ENCODE measurements around the gene EEIG1.
"Not testable (repeated sequence)": the region's sequence is repeated elsewhere in the genome, so short reads cannot be mapped to it uniquely, and the experiment has no call there.

The EEIG1 gene

DNA sequence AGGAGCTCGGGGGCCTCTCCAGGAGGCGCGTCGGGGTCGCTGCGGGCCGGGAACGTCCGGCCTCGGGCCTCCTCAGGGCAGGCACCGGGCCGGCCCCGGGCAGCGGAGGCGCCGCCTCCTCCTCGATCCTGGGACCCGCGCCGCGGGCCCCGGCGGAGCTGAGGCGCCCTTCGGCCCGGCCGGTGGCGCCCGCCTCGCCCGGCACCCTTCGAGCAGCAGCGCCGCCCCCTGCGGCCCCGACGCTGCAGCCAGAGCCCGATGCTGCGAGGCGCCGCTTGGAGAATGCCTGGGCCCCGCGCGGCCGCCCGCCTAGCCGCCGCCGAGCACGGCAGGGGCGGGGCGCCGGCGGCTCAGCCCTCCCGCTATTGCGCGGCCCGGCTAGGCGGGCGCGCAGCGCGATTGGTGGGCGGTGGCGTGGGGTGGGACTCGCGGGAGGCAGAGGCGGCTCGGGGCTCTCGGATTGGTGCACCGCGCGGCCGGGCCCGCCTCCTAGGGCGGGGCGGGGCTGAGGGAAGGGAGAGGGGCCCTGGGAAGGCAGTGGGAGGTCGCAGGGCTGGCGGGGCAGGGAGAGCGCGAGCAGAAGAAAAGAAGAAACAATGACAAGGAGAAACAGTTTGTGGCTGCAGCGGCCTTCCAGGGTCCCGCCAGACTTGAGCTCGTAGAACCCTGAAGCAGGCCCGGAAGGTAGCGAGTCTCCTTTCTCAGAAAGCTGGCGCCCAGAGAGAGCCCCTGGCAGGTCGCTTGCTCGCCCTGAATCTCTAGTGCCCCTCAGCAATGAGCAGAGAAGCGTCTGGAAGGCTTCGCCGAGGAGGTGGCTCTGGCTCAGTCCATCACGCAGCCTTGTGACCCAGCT, at the start of gene EEIG1:
Gene EEIG1 (minus strand): TSS at position 284 of the 853 bp plus-strand sequence. CDS start 852 bp downstream, outside the sequence.
- DNase-seq = peak; percentile 97

GRCh38 chr9:128027705-128028104, 46.9 kb upstream of the EEIG1 start:
- DNase-seq = no peak

- no peak for DNase-seq
Measured at GRCh38 chr9:128026773-128027541, 46.2 kb upstream of the EEIG1 start.

GRCh38 chr9:128026255-128026772, 45.5 kb upstream of the EEIG1 start:
- DNase-seq = no peak

DNA sequence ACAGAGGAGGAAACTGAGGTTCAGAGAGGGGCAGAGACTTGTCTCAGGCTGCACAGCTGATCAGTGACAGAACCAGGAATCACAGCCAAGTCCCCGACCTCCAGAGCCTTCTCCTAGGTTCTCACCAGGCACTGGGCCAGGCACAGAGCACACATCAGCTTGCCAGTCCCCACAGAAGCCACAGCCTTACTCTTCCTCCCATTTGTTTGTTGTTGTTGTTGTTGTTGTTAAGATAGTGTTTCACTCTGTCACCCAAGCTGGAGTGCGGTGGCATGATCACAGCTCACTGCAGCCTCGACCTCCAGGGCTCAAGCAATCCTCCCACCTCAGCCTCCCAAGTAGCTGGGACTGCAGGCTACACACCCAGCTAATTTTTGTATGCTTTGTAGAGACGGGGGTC, 44.9 kb upstream of the EEIG1 start:
- no peak for DNase-seq

GRCh38 chr9:128024761-128025308, 44.0 kb upstream of the EEIG1 start:
- no peak for DNase-seq

DNA sequence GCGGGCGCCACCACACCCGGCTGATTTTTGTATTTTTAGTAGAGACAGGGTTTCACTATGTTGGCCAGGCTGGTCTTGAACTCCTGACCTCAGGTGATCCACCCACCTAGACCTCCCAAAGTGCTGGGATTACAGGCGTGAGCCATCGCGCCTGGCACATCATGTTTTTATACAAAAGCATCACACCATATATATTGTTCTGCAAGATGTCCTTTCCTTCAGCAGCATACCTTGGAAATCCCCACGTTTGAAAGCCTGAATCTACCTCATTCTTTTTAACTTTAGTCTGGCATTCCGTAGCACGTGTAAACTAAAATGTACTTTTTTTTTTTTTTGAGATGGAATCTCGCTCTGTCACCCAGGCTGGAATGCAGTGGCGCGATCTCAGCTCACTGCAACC, 42.9 kb upstream of the EEIG1 start:
- not testable (repeated sequence) for DNase-seq

GRCh38 chr9:128022886-128023285, 42.1 kb upstream of the EEIG1 start:
- DNase-seq = no peak

- no peak for DNase-seq
Measured at GRCh38 chr9:128021098-128021497, 40.3 kb upstream of the EEIG1 start.

DNA sequence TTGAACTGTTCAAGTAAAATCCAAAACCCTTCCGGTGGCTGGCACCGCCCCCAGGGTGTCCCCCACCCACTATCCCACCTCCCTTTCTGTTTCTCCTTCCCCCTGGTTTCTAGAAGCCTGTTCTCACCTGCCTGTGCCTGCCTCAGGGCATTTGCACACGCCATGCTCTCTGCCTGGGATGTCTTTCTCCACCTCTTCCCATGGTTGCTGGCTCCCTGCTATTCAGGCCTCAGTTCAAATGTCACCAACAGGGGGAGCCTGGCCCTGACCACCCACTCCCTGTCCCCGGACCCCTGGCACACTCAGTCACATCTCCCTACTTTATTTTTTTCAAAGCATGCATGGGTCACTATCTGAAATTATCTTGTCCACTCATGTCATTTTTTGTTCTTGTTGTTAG, 39.9 kb upstream of the EEIG1 start:
- DNase-seq = no peak

DNA sequence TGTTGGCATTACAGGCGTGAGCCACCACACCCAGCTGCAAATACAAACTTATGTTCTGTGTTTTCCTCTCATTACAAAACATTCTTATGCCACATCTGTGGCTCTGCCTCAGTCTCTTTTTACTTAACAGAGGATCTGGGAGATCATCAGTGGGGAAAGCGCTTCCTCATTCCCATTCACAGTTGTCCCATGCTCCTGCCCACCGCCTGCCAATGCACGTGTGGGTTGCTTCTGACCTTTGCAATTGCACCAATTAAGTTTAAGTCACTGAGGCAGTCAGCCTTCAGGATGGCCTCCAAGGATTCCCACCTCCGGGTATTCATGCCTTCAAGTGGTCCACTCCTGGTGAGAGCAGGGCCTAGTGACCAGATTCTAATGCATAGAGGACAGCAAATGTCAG, 34.9 kb upstream of the EEIG1 start:
- no peak for DNase-seq

GRCh38 chr9:128011071-128011817, 30.5 kb upstream of the EEIG1 start:
- no peak for DNase-seq

- DNase-seq = no peak
Measured at GRCh38 chr9:128009639-128010038, 28.9 kb upstream of the EEIG1 start.

DNA sequence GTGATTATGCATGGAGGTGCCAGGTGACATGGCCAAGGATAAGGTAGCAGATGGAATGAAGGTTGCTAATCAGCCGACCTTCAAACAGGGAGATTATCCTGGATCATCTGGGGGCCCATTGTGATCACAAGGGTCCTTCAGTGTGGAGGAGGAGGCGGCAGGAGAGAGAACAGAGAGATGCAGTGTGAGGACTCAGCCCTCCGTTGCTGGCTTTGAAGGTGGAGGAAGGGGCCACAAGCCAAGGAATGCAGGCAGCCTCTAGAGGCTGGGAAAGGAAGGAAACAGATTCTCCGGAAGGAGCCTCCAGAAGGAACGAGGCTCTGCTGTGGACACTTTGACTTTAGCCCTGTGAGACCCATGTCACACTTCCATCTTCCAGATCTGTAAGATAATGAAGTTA, 27.4 kb upstream of the EEIG1 start:
- no peak for DNase-seq

DNA sequence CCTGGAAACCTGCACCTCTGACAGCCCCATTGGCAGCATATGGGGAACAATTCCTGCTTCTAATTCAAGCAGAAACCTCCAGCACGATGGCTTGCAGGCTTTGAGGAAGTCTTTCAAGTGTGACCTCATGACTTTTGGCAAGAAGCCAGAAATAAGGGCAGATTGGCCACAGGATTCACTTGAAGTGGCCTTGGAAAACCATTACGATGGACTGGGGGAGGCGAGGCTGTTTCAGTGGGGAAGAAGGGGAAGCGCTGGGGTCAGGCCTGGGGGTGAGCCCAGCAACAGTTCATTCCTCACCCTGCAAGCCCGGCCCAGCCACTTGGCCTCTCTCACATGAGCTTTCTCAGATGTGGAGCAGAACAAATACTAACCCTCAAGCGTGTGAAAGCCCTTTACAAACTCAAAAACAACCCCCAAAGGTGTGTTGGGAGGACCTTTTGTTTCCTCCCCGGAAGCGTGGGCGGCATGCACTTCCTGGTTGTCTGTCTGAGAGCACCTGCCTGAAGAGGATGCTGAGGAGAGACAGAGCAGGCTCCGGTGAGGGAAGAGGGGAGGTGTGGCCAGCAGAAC, 26.9 kb upstream of the EEIG1 start:
- no peak for DNase-seq

DNA sequence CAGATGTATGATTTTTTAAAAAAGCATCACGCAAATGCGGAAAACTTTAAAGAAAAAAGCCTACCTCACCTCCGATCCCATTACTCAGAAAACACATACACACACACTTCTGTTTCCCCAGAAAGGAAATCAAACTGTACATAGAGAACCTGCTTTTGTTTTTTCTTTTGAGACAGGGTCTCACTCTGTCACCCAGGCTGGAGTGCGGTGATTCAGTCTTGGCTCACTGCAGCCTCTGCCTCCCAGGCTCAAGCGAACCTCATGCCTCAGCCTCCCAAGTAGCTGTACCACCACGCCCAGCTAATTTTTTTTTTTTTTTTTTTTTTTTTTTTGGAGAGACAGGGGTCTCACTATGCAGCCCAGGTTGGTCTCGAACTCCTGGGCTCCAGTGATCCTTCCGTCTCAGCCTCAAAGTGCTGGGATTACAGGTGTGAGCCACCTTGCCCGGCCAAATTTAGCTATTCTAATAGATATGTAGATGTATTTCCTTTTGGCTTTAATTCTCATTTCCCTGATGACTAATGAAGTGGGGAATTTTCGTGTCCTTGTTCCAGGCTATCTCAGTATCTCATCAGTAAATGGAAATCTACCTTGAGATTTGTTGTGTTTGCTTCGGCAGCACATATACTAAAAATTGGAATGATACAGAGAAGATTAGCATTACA, 25.7 kb upstream of the EEIG1 start:
- DNase-seq = no peak

DNA sequence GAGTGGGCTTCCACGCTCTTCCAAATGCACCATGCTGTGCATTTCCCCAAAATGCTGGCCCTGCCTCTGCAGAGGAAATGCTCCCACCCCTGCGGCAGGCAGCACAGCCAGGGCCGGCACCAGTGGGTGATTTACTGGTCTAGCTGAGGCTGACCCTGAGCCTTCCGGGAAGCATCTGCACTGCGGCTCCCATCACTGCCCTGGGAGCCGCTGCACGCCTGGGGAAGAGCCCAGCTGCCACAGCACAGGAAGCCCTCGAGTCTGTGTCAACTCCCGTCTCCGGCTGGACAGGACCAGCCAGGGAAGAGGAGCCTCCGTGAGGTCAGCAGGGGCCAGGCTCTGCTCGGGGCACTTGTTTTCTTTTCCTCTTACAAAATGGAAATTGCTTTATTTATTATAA, 25.1 kb upstream of the EEIG1 start:
- peak; percentile 38 for DNase-seq

DNA sequence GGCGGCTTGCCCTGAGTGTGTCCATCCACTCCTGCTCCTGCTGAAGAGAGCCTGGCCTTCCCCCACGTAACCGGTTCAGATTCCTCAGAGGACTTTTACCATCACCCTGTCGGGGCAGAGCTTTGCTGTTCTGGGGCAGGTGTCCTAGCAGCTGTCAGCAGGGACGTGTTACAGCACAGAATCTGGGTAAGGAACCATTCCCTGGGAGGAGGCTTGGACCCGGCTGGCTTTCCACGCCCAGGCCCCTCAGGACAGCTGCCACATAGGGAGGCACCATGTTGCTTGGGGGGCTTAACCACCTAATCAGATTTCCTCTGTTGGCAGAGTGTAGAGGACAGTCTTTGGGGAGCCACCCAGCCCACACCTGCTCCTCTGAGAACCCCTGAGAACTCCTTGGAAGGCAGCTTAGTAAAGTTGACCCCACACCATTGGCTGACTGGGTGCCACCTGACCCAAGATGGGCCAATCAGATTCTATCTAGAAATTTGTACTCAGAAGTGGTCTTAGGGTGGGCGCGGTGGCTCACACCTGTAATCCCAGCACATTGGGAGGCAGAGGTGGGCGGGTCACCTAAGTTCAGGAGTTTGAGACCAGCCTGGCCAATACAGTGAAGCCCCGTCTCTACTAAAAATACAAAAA, 23.3 kb upstream of the EEIG1 start:
- no peak for DNase-seq

- DNase-seq = no peak
Measured at GRCh38 chr9:128002959-128003358, 22.2 kb upstream of the EEIG1 start.

DNA sequence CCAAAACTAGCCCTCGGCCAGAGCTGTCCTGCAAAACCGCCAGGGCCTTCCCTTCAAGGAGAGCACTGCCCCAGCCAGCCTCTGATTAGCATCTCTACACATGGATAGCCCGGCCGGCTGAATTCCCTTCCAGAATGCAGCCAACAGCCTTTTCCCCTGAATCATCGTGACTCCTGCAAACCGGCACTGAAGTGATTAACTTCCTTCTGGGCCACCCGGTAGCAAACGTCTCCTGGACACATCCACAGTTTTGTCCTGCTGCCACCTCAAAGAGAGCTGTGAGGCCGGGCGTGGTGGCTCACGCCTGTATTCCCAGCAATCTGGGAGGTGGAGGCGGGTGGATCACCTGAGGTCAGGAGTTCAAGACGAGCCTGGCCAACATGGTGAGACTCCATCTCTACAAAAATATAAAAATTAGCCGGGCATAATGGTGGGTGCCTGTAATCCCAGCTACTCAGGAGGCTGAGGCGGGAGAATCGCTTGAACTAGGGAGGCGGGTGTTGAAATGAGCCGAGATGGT, 21.1 kb upstream of the EEIG1 start:
- no peak for DNase-seq

GRCh38 chr9:128001151-128001778, 20.5 kb upstream of the EEIG1 start:
- no peak for DNase-seq

All from retina (tissue), 1 donor.